ENCODE measurements around the gene FTL.
"Not testable (repeated sequence)": the region's sequence is repeated elsewhere in the genome, so short reads cannot be mapped to it uniquely, and the experiment has no call there.

The FTL gene

GRCh38 chr19:48965040-48965805 is at the start of gene FTL:
TSS of gene FTL (plus strand) at chr19:48965309. CDS start at chr19:48965508, 199 bp downstream.
- DNase-seq (ENCODE audit: low read depth in 2 of 2, low spot score in 1 of 2) = peak; percentile 44 to 83

- DNase-seq (ENCODE audit: low read depth in 2 of 2, low spot score in 1 of 2) = no peak
Observed at GRCh38 chr19:48915757-48916156, 49.4 kb upstream of the FTL start.

GRCh38 chr19:48918071-48918470 is 47.0 kb upstream of the FTL start:
- no peak for DNase-seq (ENCODE audit: low read depth in 2 of 2, low spot score in 1 of 2)

GRCh38 chr19:48918801-48919247 is 46.3 kb upstream of the FTL start:
- no peak for DNase-seq (ENCODE audit: low read depth in 2 of 2, low spot score in 1 of 2)

GRCh38 chr19:48919271-48919670 is 45.8 kb upstream of the FTL start:
- DNase-seq (ENCODE audit: low read depth in 2 of 2, low spot score in 1 of 2) = not testable (repeated sequence)

- DNase-seq (ENCODE audit: low read depth in 2 of 2, low spot score in 1 of 2) = no peak
Observed at GRCh38 chr19:48920949-48921348, 44.2 kb upstream of the FTL start.

GRCh38 chr19:48921721-48922500 is 43.2 kb upstream of the FTL start:
- no peak for DNase-seq (ENCODE audit: low read depth in 2 of 2, low spot score in 1 of 2)

- no peak for DNase-seq (ENCODE audit: low read depth in 2 of 2, low spot score in 1 of 2)
Observed at GRCh38 chr19:48922548-48923490, 42.3 kb upstream of the FTL start.

- no peak for DNase-seq (ENCODE audit: low read depth in 2 of 2, low spot score in 1 of 2)
Observed at GRCh38 chr19:48925240-48925843, 39.8 kb upstream of the FTL start.

GRCh38 chr19:48925890-48926289 is 39.2 kb upstream of the FTL start:
- DNase-seq (ENCODE audit: low read depth in 2 of 2, low spot score in 1 of 2) = not testable (repeated sequence)

- no peak for DNase-seq (ENCODE audit: low read depth in 2 of 2, low spot score in 1 of 2)
Observed at GRCh38 chr19:48926909-48927308, 38.2 kb upstream of the FTL start.

GRCh38 chr19:48927692-48928091 is 37.4 kb upstream of the FTL start:
- DNase-seq (ENCODE audit: low read depth in 2 of 2, low spot score in 1 of 2) = not testable (repeated sequence)

- DNase-seq (ENCODE audit: low read depth in 2 of 2, low spot score in 1 of 2) = no peak
Observed at GRCh38 chr19:48928164-48929025, 36.7 kb upstream of the FTL start.

- DNase-seq (ENCODE audit: low read depth in 2 of 2, low spot score in 1 of 2) = peak; percentile 42 to 60
Observed at GRCh38 chr19:48933382-48933932, 31.7 kb upstream of the FTL start, which contains the start of gene DHDH. TSS of gene DHDH (plus strand) at chr19:48933699. CDS start at chr19:48933722, 23 bp downstream.

GRCh38 chr19:48934837-48935236 is 30.3 kb upstream of the FTL start:
- DNase-seq (ENCODE audit: low read depth in 2 of 2, low spot score in 1 of 2) = no peak

GRCh38 chr19:48935864-48936263 is 29.2 kb upstream of the FTL start:
- DNase-seq (ENCODE audit: low read depth in 2 of 2, low spot score in 1 of 2) = no peak

GRCh38 chr19:48938256-48938655 is 26.9 kb upstream of the FTL start:
- DNase-seq (ENCODE audit: low read depth in 2 of 2, low spot score in 1 of 2) = no peak

GRCh38 chr19:48940902-48941301 is 24.2 kb upstream of the FTL start:
- no peak for DNase-seq (ENCODE audit: low read depth in 2 of 2, low spot score in 1 of 2)

GRCh38 chr19:48943081-48943480 is 22.0 kb upstream of the FTL start:
- no peak for DNase-seq (ENCODE audit: low read depth in 2 of 2, low spot score in 1 of 2)
